ENCODE data around the gene PARP11.

The PARP11 gene

GRCh38 chr12:3833670-3834310, 39.4 kb downstream of the PARP11 start:
- Histone ChIP-seq H3K36me3 (ENCODE audit: control insufficient read depth, insufficient read depth, low read length) (no peaks in the 10 kb centered on the region), H3K79me2 (peaks cover 16% of the 10 kb centered on the region), H3K27me3 (ENCODE audit: control insufficient read depth, insufficient read depth, low read length) (no peaks in the 10 kb centered on the region), H3K27ac (no peak overlapping the region), H3K9ac (no peak overlapping the region), H3K4me3 (ENCODE audit: low read depth, low read length) (no peak overlapping the region), H3K4me2 (ENCODE audit: low read length) (no peak overlapping the region), H2AFZ (no peak overlapping the region), H3K4me1 (no peaks in the 10 kb centered on the region), H3K9me3 (ENCODE audit: control insufficient read depth, low read length) (no peaks in the 10 kb centered on the region)
- TF ChIP-seq, protein P1, sequence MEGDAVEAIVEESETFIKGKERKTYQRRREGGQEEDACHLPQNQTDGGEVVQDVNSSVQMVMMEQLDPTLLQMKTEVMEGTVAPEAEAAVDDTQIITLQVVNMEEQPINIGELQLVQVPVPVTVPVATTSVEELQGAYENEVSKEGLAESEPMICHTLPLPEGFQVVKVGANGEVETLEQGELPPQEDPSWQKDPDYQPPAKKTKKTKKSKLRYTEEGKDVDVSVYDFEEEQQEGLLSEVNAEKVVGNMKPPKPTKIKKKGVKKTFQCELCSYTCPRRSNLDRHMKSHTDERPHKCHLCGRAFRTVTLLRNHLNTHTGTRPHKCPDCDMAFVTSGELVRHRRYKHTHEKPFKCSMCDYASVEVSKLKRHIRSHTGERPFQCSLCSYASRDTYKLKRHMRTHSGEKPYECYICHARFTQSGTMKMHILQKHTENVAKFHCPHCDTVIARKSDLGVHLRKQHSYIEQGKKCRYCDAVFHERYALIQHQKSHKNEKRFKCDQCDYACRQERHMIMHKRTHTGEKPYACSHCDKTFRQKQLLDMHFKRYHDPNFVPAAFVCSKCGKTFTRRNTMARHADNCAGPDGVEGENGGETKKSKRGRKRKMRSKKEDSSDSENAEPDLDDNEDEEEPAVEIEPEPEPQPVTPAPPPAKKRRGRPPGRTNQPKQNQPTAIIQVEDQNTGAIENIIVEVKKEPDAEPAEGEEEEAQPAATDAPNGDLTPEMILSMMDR (IDR thresholded peaks at IDR 0.05) = no peak

DNA sequence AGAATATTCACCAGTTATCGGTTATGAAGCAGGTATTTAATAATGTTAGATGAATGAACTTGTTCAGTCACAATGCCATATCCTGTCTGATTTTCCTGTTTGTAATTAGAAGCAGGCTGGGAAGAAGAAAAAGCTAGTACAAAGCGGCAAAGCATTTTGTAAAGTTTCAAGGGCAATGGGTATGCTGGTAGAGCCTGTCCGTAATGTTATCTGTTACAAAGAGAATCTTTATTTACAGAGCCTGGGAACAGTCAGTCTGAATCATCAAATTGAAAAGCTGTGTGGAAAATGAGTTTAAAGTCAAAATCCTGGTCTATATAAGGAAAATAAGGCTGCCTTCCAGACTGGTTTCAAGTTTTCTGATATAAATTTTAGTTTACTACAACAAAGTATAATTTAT, 40.5 kb downstream of the PARP11 start:
- H3K27me3 ChIP-seq (ENCODE audit: control insufficient read depth, insufficient read depth, low read length) = no peaks in the 10 kb centered on the region
- no peak overlapping the region for H3K4me3 ChIP-seq (ENCODE audit: low read depth, low read length)
- no peak overlapping the region for H3K27ac ChIP-seq
- H3K79me2 ChIP-seq = peaks cover 13% of the 10 kb centered on the region
- H2AFZ ChIP-seq = no peak overlapping the region
- no peaks in the 10 kb centered on the region for H3K4me1 ChIP-seq
- H3K4me2 ChIP-seq (ENCODE audit: low read length) = no peak overlapping the region
- no peak overlapping the region for H3K9ac ChIP-seq
- no peaks in the 10 kb centered on the region for H3K9me3 ChIP-seq (ENCODE audit: control insufficient read depth, low read length)
- TF ChIP-seq, protein P1 (IDR thresholded peaks at IDR 0.05) = no peak
- no peaks in the 10 kb centered on the region for H3K36me3 ChIP-seq (ENCODE audit: control insufficient read depth, insufficient read depth, low read length)

DNA sequence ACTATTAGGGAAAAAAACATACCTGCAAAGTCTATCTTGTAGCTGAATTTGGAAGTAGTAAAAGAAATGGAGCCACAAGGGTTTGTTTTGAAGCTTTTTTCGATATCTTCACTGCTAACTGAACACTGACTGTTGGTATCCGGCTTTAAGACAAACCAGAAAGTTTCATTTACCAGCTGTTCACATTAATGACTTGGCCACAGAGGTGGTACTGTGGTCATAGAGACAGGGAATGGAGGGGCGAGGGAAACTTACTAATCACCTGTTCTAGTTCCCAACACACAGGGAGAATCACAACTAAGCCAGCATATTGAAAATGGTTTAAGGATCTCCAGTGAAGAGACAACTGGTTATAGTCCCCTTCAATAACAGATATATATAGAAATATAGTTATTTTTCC, 44.3 kb downstream of the PARP11 start:
- TF ChIP-seq, protein P1 (IDR thresholded peaks at IDR 0.05) = no peak
- no peaks in the 10 kb centered on the region for H3K9me3 ChIP-seq (ENCODE audit: control insufficient read depth, low read length)
- H3K36me3 ChIP-seq (ENCODE audit: control insufficient read depth, insufficient read depth, low read length) = no peaks in the 10 kb centered on the region
- no peaks in the 10 kb centered on the region for H3K79me2 ChIP-seq
- H2AFZ ChIP-seq = no peak overlapping the region
- H3K4me3 ChIP-seq (ENCODE audit: low read depth, low read length) = no peak overlapping the region
- H3K9ac ChIP-seq = no peak overlapping the region
- H3K27me3 ChIP-seq (ENCODE audit: control insufficient read depth, insufficient read depth, low read length) = no peaks in the 10 kb centered on the region
- H3K27ac ChIP-seq = no peak overlapping the region
- H3K4me1 ChIP-seq = no peaks in the 10 kb centered on the region
- H3K4me2 ChIP-seq (ENCODE audit: low read length) = no peak overlapping the region

DNA sequence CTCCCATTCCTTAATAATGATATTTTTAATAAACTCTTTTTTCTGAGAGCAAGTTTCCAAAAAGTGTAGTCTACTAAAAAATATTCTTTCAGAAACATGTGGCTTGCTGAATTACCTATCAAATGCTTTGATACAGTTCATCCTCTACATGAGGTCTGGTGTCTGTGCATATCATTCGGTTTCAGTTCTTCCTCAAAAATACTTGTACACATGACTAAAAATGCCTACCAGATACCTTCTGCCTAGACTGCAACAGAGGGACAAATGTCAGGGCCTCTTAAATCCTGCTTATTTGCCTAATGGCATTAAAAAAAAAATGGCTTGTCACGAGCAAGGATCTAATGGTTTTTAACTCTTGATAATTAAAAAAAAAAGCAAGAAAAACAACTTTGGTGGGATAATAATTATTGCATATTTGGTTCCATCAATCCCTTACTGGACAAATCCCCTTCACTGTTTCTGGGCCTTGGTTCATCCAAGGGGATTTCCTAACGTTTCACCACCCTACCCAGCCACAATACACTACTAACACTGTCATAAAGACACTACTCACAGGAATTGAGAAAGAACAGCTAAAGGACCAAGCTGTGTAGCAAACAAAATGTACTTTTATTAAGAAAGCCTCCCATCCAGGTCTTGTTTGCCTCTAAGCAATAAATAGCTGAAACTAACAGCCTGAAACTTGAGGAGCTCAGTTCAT, 45.7 kb downstream of the PARP11 start:
- Histone ChIP-seq H3K9ac (no peak overlapping the region), H3K4me1 (no peaks in the 10 kb centered on the region), H3K27me3 (ENCODE audit: control insufficient read depth, insufficient read depth, low read length) (no peaks in the 10 kb centered on the region), H3K4me3 (ENCODE audit: low read depth, low read length) (no peak overlapping the region), H3K79me2 (no peaks in the 10 kb centered on the region), H2AFZ (no peak overlapping the region), H3K27ac (no peak overlapping the region), H3K9me3 (ENCODE audit: control insufficient read depth, low read length) (no peaks in the 10 kb centered on the region), H3K4me2 (ENCODE audit: low read length) (no peak overlapping the region), H3K36me3 (ENCODE audit: control insufficient read depth, insufficient read depth, low read length) (no peaks in the 10 kb centered on the region)
- TF ChIP-seq, protein P1 (IDR thresholded peaks at IDR 0.05) = no peak

DNA sequence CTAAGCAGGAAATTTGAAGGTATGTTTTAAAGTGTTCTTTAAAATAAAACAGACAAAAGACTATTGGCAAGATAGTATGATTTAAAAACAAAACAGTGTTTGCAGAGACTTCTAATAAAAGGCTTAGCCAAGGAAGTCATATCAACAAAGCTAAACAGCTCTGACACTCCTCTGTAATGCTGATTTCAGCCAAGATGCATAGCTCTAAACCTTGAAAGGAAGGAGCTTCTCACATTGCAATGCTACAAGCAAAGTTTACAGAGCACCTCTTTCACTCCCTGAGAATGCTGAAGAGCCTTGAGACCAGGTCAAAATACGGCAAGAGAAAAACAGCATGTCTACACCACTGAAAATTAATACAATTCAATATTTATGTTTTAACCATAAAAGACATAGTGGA, 51.8 kb downstream of the PARP11 start:
- Histone ChIP-seq H3K79me2 (no peaks in the 10 kb centered on the region), H3K9ac (no peak overlapping the region), H3K9me3 (ENCODE audit: control insufficient read depth, low read length) (no peaks in the 10 kb centered on the region), H3K4me2 (ENCODE audit: low read length) (no peak overlapping the region), H3K27ac (no peak overlapping the region), H3K4me3 (ENCODE audit: low read depth, low read length) (no peak overlapping the region), H3K36me3 (ENCODE audit: control insufficient read depth, insufficient read depth, low read length) (no peaks in the 10 kb centered on the region), H3K27me3 (ENCODE audit: control insufficient read depth, insufficient read depth, low read length) (no peaks in the 10 kb centered on the region), H2AFZ (no peak overlapping the region), H3K4me1 (no peaks in the 10 kb centered on the region)
- TF ChIP-seq, protein P1 (IDR thresholded peaks at IDR 0.05) = no peak
